ENCODE data around the gene CHRNE.

The CHRNE gene

GRCh38 chr17:4897198-4897687 is 5.7 kb downstream of the CHRNE start:
- Histone ChIP-seq H3K4me3 (ENCODE audit: low read length) (no peak overlapping the region), H3K27me3 (ENCODE audit: low read depth, low read length) (no peaks in the 10 kb centered on the region), H3K4me1 (ENCODE audit: low read length) (peaks cover 5% of the 10 kb centered on the region), H4K20me1 (ENCODE audit: insufficient read depth, low read length) (no peaks in the 10 kb centered on the region), H3K36me3 (replicated peaks; ENCODE audit: low read depth, low read length) (peaks cover 3% of the 10 kb centered on the region), H3K27ac (ENCODE audit: low read length) (no peak overlapping the region), H2AFZ (ENCODE audit: low read depth, low read length) (no peak overlapping the region), H3K79me2 (ENCODE audit: low read length) (no peaks in the 10 kb centered on the region), H3K9ac (ENCODE audit: low read length) (no peak overlapping the region), H3K9me3 (ENCODE audit: insufficient read depth, low read length) (no peaks in the 10 kb centered on the region), H3K4me2 (ENCODE audit: low read length) (no peak overlapping the region)
- TF ChIP-seq CTCF (IDR thresholded peaks at IDR 0.05; ENCODE audit: low read depth, low read length) (no peak), EZH2phosphoT487 (IDR thresholded peaks at IDR 0.05; ENCODE audit: low read depth) (no peak)

DNA sequence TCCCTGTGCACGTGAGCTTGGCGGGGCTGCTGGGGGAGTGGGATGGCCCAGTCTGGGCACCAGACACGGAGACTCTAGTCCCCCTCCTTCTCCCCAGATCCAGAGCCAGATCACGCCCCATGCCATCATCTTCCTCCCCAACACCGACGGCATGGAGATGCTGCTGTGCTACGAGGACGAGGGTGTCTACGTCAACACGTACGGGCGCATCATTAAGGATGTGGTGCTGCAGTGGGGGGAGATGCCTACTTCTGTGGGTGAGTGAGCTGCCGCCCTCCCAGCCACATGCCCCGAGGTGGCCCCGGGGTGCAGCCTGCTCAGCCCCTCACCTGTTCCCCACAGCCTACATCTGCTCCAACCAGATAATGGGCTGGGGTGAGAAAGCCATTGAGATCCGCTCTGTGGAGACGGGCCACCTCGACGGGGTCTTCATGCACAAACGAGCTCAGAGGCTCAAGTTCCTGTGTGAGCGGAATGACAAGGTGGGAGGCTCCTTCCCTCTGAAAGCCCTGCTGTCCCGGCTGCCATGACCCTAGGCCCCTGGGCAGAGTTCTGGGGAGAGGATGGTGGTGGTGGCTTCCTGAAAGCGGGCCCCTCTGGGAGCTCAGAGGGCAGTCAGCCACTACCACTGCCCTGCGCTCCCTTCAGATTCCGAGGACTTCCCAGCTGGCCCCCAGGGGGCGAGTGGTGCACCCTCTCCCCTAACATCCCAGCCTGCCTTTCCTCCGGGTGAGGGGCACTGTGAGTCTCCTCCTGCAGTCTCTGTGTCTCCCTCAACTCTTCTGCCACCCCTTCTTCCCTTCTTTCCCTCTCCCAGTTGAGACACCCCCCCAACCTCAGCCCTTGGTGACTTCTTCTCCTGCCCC is 6.3 kb downstream of the CHRNE start:
- H3K36me3 ChIP-seq (replicated peaks; ENCODE audit: low read depth, low read length) = peaks cover 7% of the 10 kb centered on the region

GRCh38 chr17:4895657-4896331 is 7.1 kb downstream of the CHRNE start:
- no peak overlapping the region for H3K4me2 ChIP-seq (ENCODE audit: low read length)
- H3K79me2 ChIP-seq (ENCODE audit: low read length) = no peaks in the 10 kb centered on the region
- no peaks in the 10 kb centered on the region for H4K20me1 ChIP-seq (ENCODE audit: insufficient read depth, low read length)
- H3K9ac ChIP-seq (ENCODE audit: low read length) = no peak overlapping the region
- peaks cover 14% of the 10 kb centered on the region for H3K4me1 ChIP-seq (ENCODE audit: low read length)
- H3K4me3 ChIP-seq (ENCODE audit: low read length) = no peak overlapping the region
- no peak overlapping the region for H2AFZ ChIP-seq (ENCODE audit: low read depth, low read length)
- TF ChIP-seq CTCF (IDR thresholded peaks at IDR 0.05; ENCODE audit: low read depth, low read length) (no peak), EZH2phosphoT487 (IDR thresholded peaks at IDR 0.05; ENCODE audit: low read depth) (no peak)
- H3K27ac ChIP-seq (ENCODE audit: low read length) = no peak overlapping the region
- H3K27me3 ChIP-seq (ENCODE audit: low read depth, low read length) = no peaks in the 10 kb centered on the region
- peaks cover 7% of the 10 kb centered on the region for H3K36me3 ChIP-seq (replicated peaks; ENCODE audit: low read depth, low read length)
- H3K9me3 ChIP-seq (ENCODE audit: insufficient read depth, low read length) = no peaks in the 10 kb centered on the region

More for the DNA sequence above, 6.3 kb downstream of the CHRNE start:
- Histone ChIP-seq H3K27ac (ENCODE audit: low read length) (no peak overlapping the region), H3K4me1 (ENCODE audit: low read length) (peaks cover 12% of the 10 kb centered on the region), H3K9ac (ENCODE audit: low read length) (no peak overlapping the region), H2AFZ (ENCODE audit: low read depth, low read length) (no peak overlapping the region), H3K4me3 (ENCODE audit: low read length) (no peak overlapping the region), H3K27me3 (ENCODE audit: low read depth, low read length) (no peaks in the 10 kb centered on the region), H3K4me2 (ENCODE audit: low read length) (no peak overlapping the region), H4K20me1 (ENCODE audit: insufficient read depth, low read length) (no peaks in the 10 kb centered on the region), H3K9me3 (ENCODE audit: insufficient read depth, low read length) (no peaks in the 10 kb centered on the region), H3K79me2 (ENCODE audit: low read length) (no peaks in the 10 kb centered on the region)
- TF ChIP-seq EZH2phosphoT487 (IDR thresholded peaks at IDR 0.05; ENCODE audit: low read depth) = no peak
- no peak for TF ChIP-seq CTCF (IDR thresholded peaks at IDR 0.05; ENCODE audit: low read depth, low read length)

DNA sequence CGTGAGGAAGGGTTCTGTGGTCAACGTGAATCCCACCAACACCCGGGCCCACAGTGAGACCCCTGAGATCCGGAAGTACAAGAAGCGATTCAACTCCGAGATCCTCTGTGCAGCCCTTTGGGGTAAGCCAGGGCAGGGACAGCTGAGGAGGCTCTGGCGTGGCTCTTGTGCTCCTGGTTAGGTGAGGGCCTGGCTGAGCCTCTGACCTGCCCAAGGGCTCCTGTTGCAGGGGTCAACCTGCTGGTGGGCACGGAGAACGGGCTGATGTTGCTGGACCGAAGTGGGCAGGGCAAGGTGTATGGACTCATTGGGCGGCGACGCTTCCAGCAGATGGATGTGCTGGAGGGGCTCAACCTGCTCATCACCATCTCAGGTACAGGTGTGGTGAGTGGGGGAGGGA is 7.8 kb downstream of the CHRNE start:
- Histone ChIP-seq H4K20me1 (ENCODE audit: insufficient read depth, low read length) (no peaks in the 10 kb centered on the region), H3K4me2 (ENCODE audit: low read length) (no peak overlapping the region), H3K9me3 (ENCODE audit: insufficient read depth, low read length) (no peaks in the 10 kb centered on the region), H2AFZ (ENCODE audit: low read depth, low read length) (no peak overlapping the region), H3K36me3 (replicated peaks; ENCODE audit: low read depth, low read length) (peaks cover 7% of the 10 kb centered on the region), H3K9ac (ENCODE audit: low read length) (no peak overlapping the region), H3K27me3 (ENCODE audit: low read depth, low read length) (no peaks in the 10 kb centered on the region), H3K4me3 (ENCODE audit: low read length) (no peak overlapping the region), H3K4me1 (ENCODE audit: low read length) (peaks cover 14% of the 10 kb centered on the region), H3K27ac (ENCODE audit: low read length) (no peak overlapping the region), H3K79me2 (ENCODE audit: low read length) (no peaks in the 10 kb centered on the region)
- TF ChIP-seq CTCF (IDR thresholded peaks at IDR 0.05; ENCODE audit: low read depth, low read length) = no peak
- TF ChIP-seq EZH2phosphoT487 (IDR thresholded peaks at IDR 0.05; ENCODE audit: low read depth) = no peak

Measured in OCI-LY3 (cell line).